GM23338 (cell line): ENCODE measurements around the gene GALNT9. TPM values are rescaled to one million over a fixed set of nuclear protein-coding genes. Genes with fewer than 3 reads are reported as not detected.

ENCODE experiments used
- ATAC-seq: fragments of 200-7000 bp; cut with Tn5 transposase; 3 replicates; pipeline ENCODE4 v1.9.1; 2020
- DNase-seq: peaks from one replicate; pipeline ENCODE4 v3.0.0-alpha.2; 2015; ENCODE audit warnings: low spot score
- H2AFZ ChIP-seq: fragments of 200-600 bp; sonication (generic); 2 replicates; pipeline ENCODE4 v1.8.0; 2016; ENCODE audit warnings: antibody characterized with exemption, mild to moderate bottlenecking, moderate library complexity
- H3F3A ChIP-seq: fragments of 200-600 bp; sonication (generic); replicated peaks from 2 replicates; pipeline ENCODE4 v1.8.0; 2017; ENCODE audit warnings: antibody characterized with exemption, mixed run types, low read depth
- H3K27ac ChIP-seq: fragments of 200-600 bp; sonication (generic); 2 replicates; pipeline ENCODE4 v1.6.1; 2016; ENCODE audit warnings: low read depth
- H3K27me3 ChIP-seq: fragments of 200-600 bp; sonication (generic); 2 replicates; pipeline ENCODE4 v1.8.0; 2016; ENCODE audit warnings: mild to moderate bottlenecking, mixed run types, moderate library complexity; ENCODE audit not compliant: insufficient read depth
- H3K36me3 ChIP-seq: fragments of 200-600 bp; sonication (generic); 2 replicates; pipeline ENCODE4 v1.8.0; 2016; ENCODE audit warnings: mild to moderate bottlenecking; ENCODE audit not compliant: insufficient read depth
- H3K4me1 ChIP-seq: fragments of 200-600 bp; sonication (generic); 2 replicates; pipeline ENCODE4 v1.8.0; 2016; ENCODE audit warnings: mild to moderate bottlenecking, moderate library complexity; ENCODE audit not compliant: insufficient read depth
- H3K4me2 ChIP-seq: fragments of 200-600 bp; sonication (generic); 2 replicates; pipeline ENCODE4 v1.7.1; 2017; ENCODE audit warnings: mixed run types
- H3K4me3 ChIP-seq: fragments of 200-600 bp; sonication (generic); 2 replicates; pipeline ENCODE4 v1.6.1; 2016; ENCODE audit warnings: mixed run types
- H3K79me2 ChIP-seq: fragments of 200-600 bp; sonication (generic); replicated peaks from 2 replicates; pipeline ENCODE4 v1.8.0; 2017; ENCODE audit warnings: mild to moderate bottlenecking; ENCODE audit not compliant: insufficient read depth
- H3K9me2 ChIP-seq: fragments of 200-600 bp; sonication (generic); 2 replicates; pipeline ENCODE4 v1.8.0; 2017; ENCODE audit not compliant: insufficient read depth
- H4K20me1 ChIP-seq: fragments of 200-600 bp; sonication (generic); replicated peaks from 2 replicates; pipeline ENCODE4 v1.8.0; 2017; ENCODE audit warnings: mild to moderate bottlenecking; ENCODE audit not compliant: insufficient read depth
- H3K27ac Mint-ChIP-seq: 2 replicates; pipeline ENCODE4 v1.8.0; 2020; ENCODE audit warnings: inconsistent platforms, mild to moderate bottlenecking, moderate library complexity, mixed read lengths
- H3K27me3 Mint-ChIP-seq: 3 replicates; pipeline ENCODE4 v1.8.0; 2022; ENCODE audit warnings: low read depth, mild to moderate bottlenecking, moderate library complexity, mixed read lengths, inconsistent platforms; ENCODE audit not compliant: insufficient read depth, poor library complexity
- H3K36me3 Mint-ChIP-seq: 3 replicates; pipeline ENCODE4 v1.8.0; 2021; ENCODE audit warnings: low read depth, mild to moderate bottlenecking, inconsistent platforms, moderate library complexity, mixed read lengths
- H3K4me1 Mint-ChIP-seq: 3 replicates; pipeline ENCODE4 v1.8.0; 2020; ENCODE audit warnings: mild to moderate bottlenecking, inconsistent platforms, mixed read lengths
- H3K4me3 Mint-ChIP-seq: 3 replicates; pipeline ENCODE4 v1.8.0; 2021; ENCODE audit warnings: moderate library complexity, mild to moderate bottlenecking, inconsistent platforms, mixed read lengths
- H3K9me3 Mint-ChIP-seq: 3 replicates; pipeline ENCODE4 v1.8.0; 2020; ENCODE audit warnings: moderate library complexity, mild to moderate bottlenecking, inconsistent platforms, mixed read lengths
- CTCF ChIP-seq, 2 experiments: fragments of 200-600 bp in 1 of 2; sonication (generic) in 1 of 2; conservative IDR thresholded peaks; 2 replicates each; pipeline versions ENCODE4 v1.5.1 to v1.6.1; 2016 to 2017; ENCODE audit warnings: antibody characterized with exemption in 2 of 2, low read depth in 2 of 2, mild to moderate bottlenecking in 2 of 2, moderate library complexity in 1 of 2
- ETS1 ChIP-seq: IDR thresholded peaks from 2 replicates; pipeline ENCODE4 v1.6.1; 2016; ENCODE audit warnings: antibody characterized with exemption
- EZH2 ChIP-seq: fragments of 200-600 bp; sonication (generic); IDR thresholded peaks from one replicate; pipeline ENCODE4 v1.8.0; 2017; ENCODE audit warnings: antibody characterized with exemption, mild to moderate bottlenecking, low read depth; ENCODE audit not compliant: unreplicated experiment
- EZH2phosphoT487 ChIP-seq: fragments of 200-600 bp; sonication (generic); IDR thresholded peaks from one replicate; pipeline ENCODE4 v1.8.1; 2018; ENCODE audit warnings: antibody characterized with exemption; ENCODE audit not compliant: unreplicated experiment
- NANOG ChIP-seq: IDR thresholded peaks from 2 replicates; pipeline ENCODE4 v1.6.1; 2016; ENCODE audit warnings: antibody characterized with exemption, borderline replicate concordance
- POLR2AphosphoS5 ChIP-seq: IDR thresholded peaks from 2 replicates; pipeline ENCODE4 v1.6.1; 2016; ENCODE audit warnings: antibody characterized with exemption, low read depth
- STAT1 ChIP-seq: IDR thresholded peaks from one replicate; pipeline ENCODE4 v1.6.1; 2016; ENCODE audit warnings: antibody characterized with exemption; ENCODE audit not compliant: unreplicated experiment
- ZNF114 ChIP-seq: fragments of 250-450 bp; sonication (Bioruptor Pico); IDR thresholded peaks from 2 replicates; pipeline ENCODE4 v1.5.0; 2020; ENCODE audit warnings: mild to moderate bottlenecking, moderate library complexity
- ZNF331 ChIP-seq: fragments of 250-450 bp; sonication (Bioruptor Pico); IDR thresholded peaks from 2 replicates; pipeline ENCODE4 v1.5.0; 2020; ENCODE audit warnings: low read depth, mild to moderate bottlenecking, moderate library complexity
- ZNF462 ChIP-seq: fragments of 250-450 bp; sonication (Bioruptor Pico); IDR thresholded peaks from 2 replicates; pipeline ENCODE4 v1.5.0; 2020; ENCODE audit warnings: mild to moderate bottlenecking, moderate library complexity
- polyA plus RNA-seq: library from polyadenylated mRNA; unstranded; fragments of >200 nt; fragmentation: Nextera tagmentation; extraction: Ambion mirVana; gene quantifications from 2 replicates; pipeline ENCODE4 v1.2.1, GENCODE V29; 2016
- total RNA-seq: library from RNA; depleted of rRNA; stranded (reverse); fragments of >200 nt; shearing (Covaris generic); gene quantifications from 2 replicates; pipeline ENCODE4 v1.2.3, GENCODE V29; 2014

Gene GALNT9
- total and polyA plus RNA-seq, 2 experiments from 2014 or later = 0.81 to 2.5 TPM

- H3K79me2 ChIP-seq = no peaks in the 10 kb centered on the region
- H3K27ac ChIP-seq = no peak overlapping the region
- no peak overlapping the region for H2AFZ ChIP-seq
- Mint-ChIP-seq H3K36me3 (peaks cover 2% of the 10 kb centered on the region; the same call in 1 of the 3 replicates), H3K4me3 (no peak overlapping the region), H3K27me3 (peaks cover 19% of the 10 kb centered on the region), H3K9me3 (peaks cover 10% of the 10 kb centered on the region), H3K4me1 (peaks cover 9% of the 10 kb centered on the region), H3K27ac (no peak overlapping the region)
- TF ChIP-seq ZNF114 (CRISPR knock-in tag) = no peak
- TF ChIP-seq NANOG = no peak
- no peak for TF ChIP-seq CTCF (conservative IDR thresholded peaks at IDR 0.05; ENCODE audit: low read depth in 2 of 2)
- no peak for TF ChIP-seq EZH2phosphoT487
- no peak overlapping the region for H3K4me3 ChIP-seq
- H3K27me3 ChIP-seq = 0 out of 2 replicates have a peak, but pooled peaks cover 6% of the 10 kb centered on the region
- no peaks in the 10 kb centered on the region for H3K4me1 ChIP-seq
- H3K4me2 ChIP-seq = no peak overlapping the region
- DNase-seq = no peak
- H3K9me2 ChIP-seq = no peaks in the 10 kb centered on the region
- ATAC-seq = no peak
- no peaks in the 10 kb centered on the region for H3K36me3 ChIP-seq
- H3F3A ChIP-seq = no peaks in the 10 kb centered on the region
- H4K20me1 ChIP-seq = no peaks in the 10 kb centered on the region
Observed at GRCh38 chr12:132292328-132293319, 36.8 kb downstream of the GALNT9 start.

- no peaks in the 10 kb centered on the region for H3K27me3 ChIP-seq
- H3K79me2 ChIP-seq = no peaks in the 10 kb centered on the region
- Mint-ChIP-seq H3K27ac (no peak overlapping the region), H3K36me3 (peaks cover 2% of the 10 kb centered on the region; the same call in 1 of the 3 replicates), H3K27me3 (peaks cover 19% of the 10 kb centered on the region), H3K9me3 (peaks cover 10% of the 10 kb centered on the region), H3K4me3 (no peak overlapping the region), H3K4me1 (peaks cover 10% of the 10 kb centered on the region)
- H3F3A ChIP-seq = no peaks in the 10 kb centered on the region
- no peak overlapping the region for H3K4me3 ChIP-seq
- ATAC-seq = no peak
- no peaks in the 10 kb centered on the region for H3K36me3 ChIP-seq
- no peak overlapping the region for H2AFZ ChIP-seq
- no peak overlapping the region for H3K4me2 ChIP-seq
- H4K20me1 ChIP-seq = no peaks in the 10 kb centered on the region
- DNase-seq = no peak
- H3K9me2 ChIP-seq = no peaks in the 10 kb centered on the region
- H3K27ac ChIP-seq = no peak overlapping the region
- no peaks in the 10 kb centered on the region for H3K4me1 ChIP-seq
- TF ChIP-seq EZH2 = no peak
- TF ChIP-seq POLR2AphosphoS5 = no peak
- no peak for TF ChIP-seq ZNF331 (CRISPR knock-in tag)
- no peak for TF ChIP-seq ETS1
- TF ChIP-seq ZNF462 (CRISPR knock-in tag) = no peak
- TF ChIP-seq EZH2phosphoT487 = no peak
- TF ChIP-seq NANOG = no peak
- TF ChIP-seq STAT1 = no peak
Observed at GRCh38 chr12:132291402-132292175, 37.8 kb downstream of the GALNT9 start.
